Neural progenitor cell (in vitro differentiated cells): Measurements from ENCODE around the gene THSD4. TPM values are rescaled to one million over a fixed set of nuclear protein-coding genes. Genes with fewer than 3 reads are reported as not detected.

ENCODE experiments used
- DNase-seq: peaks from one replicate; pipeline ENCODE4 v3.0.0-alpha.2; 2016; ENCODE audit warnings: low spot score
- H2AFZ ChIP-seq: fragments of 200-600 bp; sonication (generic); replicated peaks from 2 replicates; pipeline ENCODE4 v1.6.1; 2016; ENCODE audit warnings: antibody characterized with exemption
- H3F3A ChIP-seq: fragments of 200-600 bp; sonication (generic); 2 replicates; pipeline ENCODE4 v1.6.1; 2016; ENCODE audit warnings: antibody characterized with exemption, low read depth
- H3K27ac ChIP-seq: fragments of 200-600 bp; sonication (generic); 2 replicates; pipeline ENCODE4 v1.5.1; 2016; ENCODE audit warnings: mild to moderate bottlenecking
- H3K27me3 ChIP-seq: fragments of 200-600 bp; sonication (generic); 2 replicates; pipeline ENCODE4 v1.6.1; 2016; ENCODE audit warnings: mild to moderate bottlenecking, moderate library complexity
- H3K36me3 ChIP-seq: fragments of 200-600 bp; sonication (generic); 2 replicates; pipeline ENCODE4 v1.5.1; 2016
- H3K4me1 ChIP-seq: fragments of 200-600 bp; sonication (generic); 2 replicates; pipeline ENCODE4 v1.6.1; 2016; ENCODE audit warnings: mixed run types
- H3K4me2 ChIP-seq: fragments of 200-600 bp; sonication (generic); 2 replicates; pipeline ENCODE4 v1.6.1; 2016
- H3K4me3 ChIP-seq: fragments of 200-600 bp; sonication (generic); 2 replicates; pipeline ENCODE4 v1.5.1; 2016
- H3K79me2 ChIP-seq: fragments of 200-600 bp; sonication (generic); 2 replicates; pipeline ENCODE4 v1.6.1; 2016; ENCODE audit warnings: low read depth
- H3K9ac ChIP-seq: fragments of 200-600 bp; sonication (generic); 2 replicates; pipeline ENCODE4 v1.6.1; 2016
- H3K9me3 ChIP-seq: fragments of 200-600 bp; sonication (generic); 2 replicates; pipeline ENCODE4 v1.5.1; 2016; ENCODE audit warnings: low read depth
- H4K20me1 ChIP-seq: fragments of 200-600 bp; sonication (generic); 2 replicates; pipeline ENCODE4 v1.6.1; 2016; ENCODE audit warnings: low read depth
- H3K27ac Mint-ChIP-seq: 3 replicates; pipeline ENCODE4 v1.8.0; 2021; ENCODE audit warnings: mixed read lengths
- H3K27me3 Mint-ChIP-seq: 2 replicates; pipeline ENCODE4 v1.8.0; 2022; ENCODE audit warnings: low read depth, mild to moderate bottlenecking, inconsistent platforms, moderate library complexity, mixed read lengths; ENCODE audit not compliant: insufficient read depth
- H3K36me3 Mint-ChIP-seq: 3 replicates; pipeline ENCODE4 v1.8.0; 2021; ENCODE audit warnings: mixed read lengths
- H3K4me1 Mint-ChIP-seq: 3 replicates; pipeline ENCODE4 v1.8.0; 2021; ENCODE audit warnings: mixed read lengths
- H3K4me3 Mint-ChIP-seq: 3 replicates; pipeline ENCODE4 v1.8.0; 2021; ENCODE audit warnings: mild to moderate bottlenecking, moderate library complexity, mixed read lengths
- H3K9me3 Mint-ChIP-seq: 3 replicates; pipeline ENCODE4 v1.8.0; 2020; ENCODE audit warnings: mixed read lengths
- EZH2 ChIP-seq: fragments of 200-600 bp; sonication (generic); IDR thresholded peaks from 2 replicates; pipeline ENCODE4 v1.6.1; 2017; ENCODE audit warnings: antibody characterized with exemption, mild to moderate bottlenecking, moderate library complexity
- EZH2phosphoT487 ChIP-seq: fragments of 200-600 bp; sonication (generic); IDR thresholded peaks from 2 replicates; pipeline ENCODE4 v1.6.1; 2017; ENCODE audit warnings: antibody characterized with exemption
- total RNA-seq: library from RNA; depleted of rRNA; stranded (reverse); fragments of >200 nt; gene quantifications from 2 replicates; pipeline ENCODE4 v1.2.3, GENCODE V29; 2015; ENCODE audit warnings: low replicate concordance
- TF ChIP-seq, protein P1 (sequence below): fragments of 200-600 bp; sonication (generic); IDR thresholded peaks from 2 replicates; pipeline ENCODE4 v1.5.1; 2017; ENCODE audit warnings: antibody characterized with exemption, mild to moderate bottlenecking

THSD4 gene
- total RNA-seq, 1 donor from 2014 or later = 2.4 TPM

- H3K4me2 ChIP-seq = no peak overlapping the region
- H3K27ac ChIP-seq = no peak overlapping the region
- TF ChIP-seq EZH2phosphoT487 (no peak), EZH2 (no peak)
- TF ChIP-seq, protein P1, sequence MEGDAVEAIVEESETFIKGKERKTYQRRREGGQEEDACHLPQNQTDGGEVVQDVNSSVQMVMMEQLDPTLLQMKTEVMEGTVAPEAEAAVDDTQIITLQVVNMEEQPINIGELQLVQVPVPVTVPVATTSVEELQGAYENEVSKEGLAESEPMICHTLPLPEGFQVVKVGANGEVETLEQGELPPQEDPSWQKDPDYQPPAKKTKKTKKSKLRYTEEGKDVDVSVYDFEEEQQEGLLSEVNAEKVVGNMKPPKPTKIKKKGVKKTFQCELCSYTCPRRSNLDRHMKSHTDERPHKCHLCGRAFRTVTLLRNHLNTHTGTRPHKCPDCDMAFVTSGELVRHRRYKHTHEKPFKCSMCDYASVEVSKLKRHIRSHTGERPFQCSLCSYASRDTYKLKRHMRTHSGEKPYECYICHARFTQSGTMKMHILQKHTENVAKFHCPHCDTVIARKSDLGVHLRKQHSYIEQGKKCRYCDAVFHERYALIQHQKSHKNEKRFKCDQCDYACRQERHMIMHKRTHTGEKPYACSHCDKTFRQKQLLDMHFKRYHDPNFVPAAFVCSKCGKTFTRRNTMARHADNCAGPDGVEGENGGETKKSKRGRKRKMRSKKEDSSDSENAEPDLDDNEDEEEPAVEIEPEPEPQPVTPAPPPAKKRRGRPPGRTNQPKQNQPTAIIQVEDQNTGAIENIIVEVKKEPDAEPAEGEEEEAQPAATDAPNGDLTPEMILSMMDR = no peak
- no peaks in the 10 kb centered on the region for H3K36me3 ChIP-seq
- H3K9me3 Mint-ChIP-seq = no peaks in the 10 kb centered on the region
- no peak for DNase-seq
- no peaks in the 10 kb centered on the region for H3F3A ChIP-seq
- no peak overlapping the region for H3K27ac Mint-ChIP-seq
- no peaks in the 10 kb centered on the region for H3K9me3 ChIP-seq
- no peak overlapping the region for H3K4me3 Mint-ChIP-seq
- H2AFZ ChIP-seq = no peak overlapping the region
- H4K20me1 ChIP-seq = no peaks in the 10 kb centered on the region
- no peaks in the 10 kb centered on the region for H3K4me1 Mint-ChIP-seq
- H3K27me3 Mint-ChIP-seq = peaks cover 2% of the 10 kb centered on the region
- no peak overlapping the region for H3K9ac ChIP-seq
- no peaks in the 10 kb centered on the region for H3K27me3 ChIP-seq
- H3K4me3 ChIP-seq = no peak overlapping the region
- H3K79me2 ChIP-seq = no peaks in the 10 kb centered on the region
- no peaks in the 10 kb centered on the region for H3K4me1 ChIP-seq
- H3K36me3 Mint-ChIP-seq = no peaks in the 10 kb centered on the region
Measured at GRCh38 chr15:71424765-71425164, 309.5 kb downstream of the THSD4 start.

DNA sequence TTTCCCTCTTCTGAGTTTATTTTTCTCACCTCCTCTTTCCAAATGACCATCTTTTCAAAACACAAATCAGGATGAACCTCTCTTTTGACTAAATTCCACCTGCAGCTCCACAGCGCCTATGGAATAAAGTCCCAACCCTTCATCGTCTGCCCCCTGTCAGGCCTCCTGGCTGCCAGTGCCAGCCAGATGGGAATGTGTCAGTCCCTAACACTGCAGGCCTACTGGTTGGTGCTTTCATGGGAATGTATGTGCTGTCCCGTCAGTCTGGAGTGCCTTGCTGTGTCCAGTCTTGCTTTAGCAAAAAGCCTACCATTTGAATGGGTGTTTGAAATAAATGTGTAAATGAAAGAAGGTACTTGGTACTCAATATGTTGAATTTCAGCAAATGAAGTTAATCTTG is 310.1 kb downstream of the THSD4 start:
- Mint-ChIP-seq H3K27me3 (peaks cover 2% of the 10 kb centered on the region), H3K4me1 (no peaks in the 10 kb centered on the region), H3K36me3 (no peaks in the 10 kb centered on the region), H3K27ac (no peak overlapping the region), H3K4me3 (no peak overlapping the region), H3K9me3 (no peaks in the 10 kb centered on the region)
- no peaks in the 10 kb centered on the region for H4K20me1 ChIP-seq
- H2AFZ ChIP-seq = no peak overlapping the region
- H3K9me3 ChIP-seq = no peaks in the 10 kb centered on the region
- no peak overlapping the region for H3K4me2 ChIP-seq
- H3F3A ChIP-seq = no peaks in the 10 kb centered on the region
- H3K27ac ChIP-seq = no peak overlapping the region
- TF ChIP-seq EZH2 (no peak), EZH2phosphoT487 (no peak)
- TF ChIP-seq, protein P1 = no peak
- no peaks in the 10 kb centered on the region for H3K36me3 ChIP-seq
- H3K4me1 ChIP-seq = no peaks in the 10 kb centered on the region
- H3K27me3 ChIP-seq = no peaks in the 10 kb centered on the region
- H3K4me3 ChIP-seq = no peak overlapping the region
- no peak for DNase-seq
- no peak overlapping the region for H3K9ac ChIP-seq
- no peaks in the 10 kb centered on the region for H3K79me2 ChIP-seq

GRCh38 chr15:71426792-71427191 is 311.5 kb downstream of the THSD4 start:
- DNase-seq = no peak
- Histone ChIP-seq H3K4me2 (no peak overlapping the region), H2AFZ (no peak overlapping the region), H4K20me1 (no peaks in the 10 kb centered on the region), H3K27me3 (no peaks in the 10 kb centered on the region), H3F3A (no peaks in the 10 kb centered on the region), H3K9me3 (no peaks in the 10 kb centered on the region), H3K36me3 (no peaks in the 10 kb centered on the region), H3K27ac (no peak overlapping the region), H3K4me3 (no peak overlapping the region), H3K9ac (no peak overlapping the region), H3K79me2 (no peaks in the 10 kb centered on the region), H3K4me1 (no peaks in the 10 kb centered on the region)
- Mint-ChIP-seq H3K4me1 (no peaks in the 10 kb centered on the region), H3K27ac (no peak overlapping the region), H3K27me3 (peaks cover 2% of the 10 kb centered on the region), H3K9me3 (no peaks in the 10 kb centered on the region), H3K36me3 (no peaks in the 10 kb centered on the region), H3K4me3 (no peak overlapping the region)
- TF ChIP-seq, protein P1 = no peak
- no peak for TF ChIP-seq EZH2phosphoT487
- TF ChIP-seq EZH2 = no peak

DNA sequence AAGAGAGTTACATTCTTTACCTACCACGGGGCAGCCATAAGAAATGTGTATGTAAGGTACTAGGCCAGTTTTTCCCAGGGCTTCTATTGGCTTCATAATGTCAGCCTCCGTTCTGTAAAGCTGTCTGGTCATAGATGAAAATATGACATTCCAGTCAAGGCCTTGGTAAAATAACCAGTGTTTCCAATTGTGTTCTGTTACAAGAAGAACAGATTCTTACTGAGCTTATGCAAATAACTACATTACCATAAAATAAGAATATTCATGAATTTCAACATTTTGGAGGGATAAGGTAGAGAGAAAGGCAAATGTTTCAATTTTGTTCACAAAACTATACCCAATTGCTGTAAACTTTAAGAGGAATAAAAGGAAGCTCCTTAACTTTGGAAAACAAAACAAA is 315.5 kb downstream of the THSD4 start:
- H3K4me1 Mint-ChIP-seq = no peaks in the 10 kb centered on the region
- H3K36me3 Mint-ChIP-seq = no peaks in the 10 kb centered on the region
- H3K36me3 ChIP-seq = no peaks in the 10 kb centered on the region
- TF ChIP-seq EZH2 = no peak
- TF ChIP-seq EZH2phosphoT487 = no peak
- TF ChIP-seq, protein P1 = no peak
- no peak overlapping the region for H3K9ac ChIP-seq
- no peak overlapping the region for H3K4me3 ChIP-seq
- H3K9me3 ChIP-seq = no peaks in the 10 kb centered on the region
- H3F3A ChIP-seq = no peaks in the 10 kb centered on the region
- no peaks in the 10 kb centered on the region for H3K79me2 ChIP-seq
- no peaks in the 10 kb centered on the region for H3K9me3 Mint-ChIP-seq
- H3K27me3 Mint-ChIP-seq = no peaks in the 10 kb centered on the region
- no peaks in the 10 kb centered on the region for H3K4me1 ChIP-seq
- no peak overlapping the region for H3K4me3 Mint-ChIP-seq
- no peak for DNase-seq
- no peaks in the 10 kb centered on the region for H4K20me1 ChIP-seq
- no peak overlapping the region for H3K27ac Mint-ChIP-seq
- H3K4me2 ChIP-seq = no peak overlapping the region
- H3K27me3 ChIP-seq = no peaks in the 10 kb centered on the region
- H2AFZ ChIP-seq = no peak overlapping the region
- H3K27ac ChIP-seq = no peak overlapping the region
